ENCODE results near the gene PTPRN2.
"Not testable (repeated sequence)": the region's sequence is repeated elsewhere in the genome, so short reads cannot be mapped to it uniquely, and the experiment has no call there.

PTPRN2 gene

GRCh38 chr7:158390460-158390859, 197.2 kb downstream of the PTPRN2 start:
- H3K36me3 ChIP-seq (ENCODE audit: control insufficient read depth, insufficient read depth, low read length) = no peaks in the 10 kb centered on the region
- H3K27me3 ChIP-seq (ENCODE audit: control insufficient read depth, insufficient read depth, low read length) = peaks cover 4% of the 10 kb centered on the region; the same call in 1 of the 2 replicates
- H3K4me1 ChIP-seq (ENCODE audit: control insufficient read depth, insufficient read depth, low read length) = peaks cover 6% of the 10 kb centered on the region; the same call in 1 of the 2 replicates
- H3K27ac ChIP-seq (ENCODE audit: low read depth, low read length) = no peak overlapping the region
- peaks cover 6% of the 10 kb centered on the region; the same call in 1 of the 2 replicates for H3K9me3 ChIP-seq (ENCODE audit: control insufficient read depth, insufficient read depth, low read depth, low read length)
- H3K4me3 ChIP-seq (ENCODE audit: low read depth, low read length) = no peak overlapping the region
- H3K9ac ChIP-seq (ENCODE audit: low read length) = no peak overlapping the region

DNA sequence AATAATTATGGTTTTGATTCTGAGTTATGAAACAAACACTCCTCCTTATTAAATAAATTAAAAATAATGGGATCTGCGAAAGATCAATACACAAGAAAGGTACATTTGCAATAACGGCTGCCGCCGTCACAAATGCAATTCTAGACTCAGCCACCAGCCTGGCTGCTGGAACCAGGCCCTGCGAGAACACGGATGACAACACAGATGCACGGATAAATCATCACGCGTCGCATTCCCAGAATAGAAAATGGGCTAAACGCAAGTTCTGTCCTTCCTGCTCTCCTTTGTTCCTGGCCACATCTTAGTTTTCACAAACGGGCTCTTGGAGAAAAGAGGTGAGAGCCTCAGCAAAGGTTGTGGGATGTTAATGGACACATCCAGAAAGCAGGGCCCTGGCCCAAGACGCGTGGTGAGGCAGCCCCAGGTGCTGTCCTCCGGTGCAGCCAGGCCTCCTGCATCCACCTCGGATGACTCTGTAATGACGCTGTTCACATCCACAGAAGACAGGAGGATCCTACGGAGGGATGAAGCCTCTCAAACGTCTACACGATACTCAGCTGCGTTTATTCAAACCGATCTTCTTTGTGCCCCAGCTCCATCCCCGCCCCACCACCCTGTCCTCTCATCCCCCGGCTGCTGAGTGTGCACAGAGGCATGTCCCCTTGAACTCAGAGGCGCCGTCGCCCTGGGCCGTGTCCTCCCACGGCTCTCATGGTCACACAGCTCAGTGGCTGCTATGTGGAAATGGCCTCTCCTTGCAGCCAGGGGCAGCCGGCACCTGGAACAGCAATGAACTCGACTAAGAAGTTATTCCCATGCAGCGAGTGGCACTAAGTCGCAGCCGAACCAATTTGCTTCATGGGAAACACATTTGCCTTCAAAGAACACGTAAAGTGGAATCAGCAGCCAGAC, 197.9 kb downstream of the PTPRN2 start:
- Histone ChIP-seq H3K27ac (ENCODE audit: low read depth, low read length) (no peak overlapping the region), H3K4me3 (ENCODE audit: low read depth, low read length) (no peak overlapping the region), H3K9ac (ENCODE audit: low read length) (no peak overlapping the region), H3K36me3 (ENCODE audit: control insufficient read depth, insufficient read depth, low read length) (no peaks in the 10 kb centered on the region), H3K9me3 (ENCODE audit: control insufficient read depth, insufficient read depth, low read depth, low read length) (peaks cover 6% of the 10 kb centered on the region; the same call in 1 of the 2 replicates), H3K27me3 (ENCODE audit: control insufficient read depth, insufficient read depth, low read length) (peaks cover 4% of the 10 kb centered on the region; the same call in 1 of the 2 replicates), H3K4me1 (ENCODE audit: control insufficient read depth, insufficient read depth, low read length) (peaks cover 6% of the 10 kb centered on the region; the same call in 1 of the 2 replicates)

DNA sequence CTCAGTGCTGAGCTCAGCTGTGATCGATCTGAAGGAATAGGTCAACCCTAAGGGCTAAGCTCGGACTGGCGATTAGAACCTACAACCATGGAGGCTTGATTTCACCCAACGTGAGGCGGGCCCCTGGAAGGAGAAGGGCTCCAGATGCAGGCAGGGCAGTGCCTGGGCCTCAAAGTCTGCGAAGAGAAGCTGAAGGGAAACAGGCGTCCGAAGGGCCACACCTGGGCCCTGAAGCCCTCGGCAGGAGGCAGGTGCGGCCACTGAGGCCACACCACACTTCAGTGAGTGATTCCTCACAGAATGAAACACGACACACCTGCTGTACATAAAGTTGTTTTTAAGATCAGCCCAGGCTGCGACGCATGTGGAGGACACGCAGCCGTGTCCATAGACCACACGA, 198.7 kb downstream of the PTPRN2 start:
- Histone ChIP-seq H3K27me3 (ENCODE audit: control insufficient read depth, insufficient read depth, low read length) (no peaks in the 10 kb centered on the region), H3K9me3 (ENCODE audit: control insufficient read depth, insufficient read depth, low read depth, low read length) (peaks cover 7% of the 10 kb centered on the region; the same call in 1 of the 2 replicates), H3K9ac (ENCODE audit: low read length) (no peak overlapping the region), H3K27ac (ENCODE audit: low read depth, low read length) (no peak overlapping the region), H3K4me3 (ENCODE audit: low read depth, low read length) (no peak overlapping the region), H3K4me1 (ENCODE audit: control insufficient read depth, insufficient read depth, low read length) (peaks cover 6% of the 10 kb centered on the region; the same call in 1 of the 2 replicates), H3K36me3 (ENCODE audit: control insufficient read depth, insufficient read depth, low read length) (no peaks in the 10 kb centered on the region)

DNA sequence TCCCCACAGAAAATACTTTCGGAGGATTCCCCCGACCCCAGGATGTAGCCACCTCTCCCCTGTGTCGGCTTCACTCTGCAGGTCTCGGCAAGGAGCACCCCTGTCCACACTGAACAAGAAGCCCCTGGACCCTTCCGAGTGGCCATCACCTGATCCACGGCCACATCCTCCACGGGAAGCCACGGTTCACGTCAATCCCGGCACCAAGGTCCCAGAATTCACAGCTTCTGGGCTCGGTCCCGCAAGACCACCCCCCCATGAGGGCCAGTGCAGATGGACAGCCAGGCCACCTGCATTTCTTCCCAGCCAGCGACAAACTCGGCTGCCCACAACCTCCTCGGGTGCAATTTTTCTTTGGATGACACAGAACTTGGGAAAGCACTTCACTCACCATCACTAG, 199.6 kb downstream of the PTPRN2 start:
- no peak overlapping the region for H3K9ac ChIP-seq (ENCODE audit: low read length)
- H3K4me1 ChIP-seq (ENCODE audit: control insufficient read depth, insufficient read depth, low read length) = peaks cover 6% of the 10 kb centered on the region; the same call in 1 of the 2 replicates
- H3K27me3 ChIP-seq (ENCODE audit: control insufficient read depth, insufficient read depth, low read length) = no peaks in the 10 kb centered on the region
- no peaks in the 10 kb centered on the region for H3K36me3 ChIP-seq (ENCODE audit: control insufficient read depth, insufficient read depth, low read length)
- H3K4me3 ChIP-seq (ENCODE audit: low read depth, low read length) = no peak overlapping the region
- no peak overlapping the region for H3K27ac ChIP-seq (ENCODE audit: low read depth, low read length)
- peaks cover 10% of the 10 kb centered on the region; the same call in 1 of the 2 replicates for H3K9me3 ChIP-seq (ENCODE audit: control insufficient read depth, insufficient read depth, low read depth, low read length)

DNA sequence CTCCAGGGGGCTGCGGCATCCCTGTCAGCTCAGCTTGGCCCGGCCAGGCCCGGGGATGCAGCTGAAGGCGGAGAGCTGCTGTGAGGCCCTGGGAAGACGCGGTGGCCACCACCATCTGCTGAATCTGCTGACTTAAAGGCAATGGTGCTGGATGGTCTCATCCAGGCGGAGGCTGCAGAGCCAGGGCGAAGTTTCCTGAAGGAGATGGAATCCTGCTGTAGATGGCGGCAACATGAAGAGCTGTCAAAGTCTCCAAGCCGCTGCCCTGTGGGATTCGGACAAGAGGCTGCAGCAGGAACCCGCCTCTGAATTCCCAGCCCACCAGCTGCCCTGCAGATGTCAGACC, 200.1 kb downstream of the PTPRN2 start:
- H3K4me3 ChIP-seq (ENCODE audit: low read depth, low read length) = no peak overlapping the region
- H3K27ac ChIP-seq (ENCODE audit: low read depth, low read length) = no peak overlapping the region
- peaks cover 12% of the 10 kb centered on the region; the same call in 1 of the 2 replicates for H3K9me3 ChIP-seq (ENCODE audit: control insufficient read depth, insufficient read depth, low read depth, low read length)
- no peak overlapping the region for H3K9ac ChIP-seq (ENCODE audit: low read length)
- peaks cover 6% of the 10 kb centered on the region; the same call in 1 of the 2 replicates for H3K4me1 ChIP-seq (ENCODE audit: control insufficient read depth, insufficient read depth, low read length)
- no peaks in the 10 kb centered on the region for H3K36me3 ChIP-seq (ENCODE audit: control insufficient read depth, insufficient read depth, low read length)
- no peaks in the 10 kb centered on the region for H3K27me3 ChIP-seq (ENCODE audit: control insufficient read depth, insufficient read depth, low read length)

- Histone ChIP-seq H3K27ac (ENCODE audit: low read depth, low read length) (no peak overlapping the region), H3K9ac (ENCODE audit: low read length) (no peak overlapping the region), H3K27me3 (ENCODE audit: control insufficient read depth, insufficient read depth, low read length) (no peaks in the 10 kb centered on the region), H3K4me1 (ENCODE audit: control insufficient read depth, insufficient read depth, low read length) (peaks cover 6% of the 10 kb centered on the region; the same call in 1 of the 2 replicates), H3K36me3 (ENCODE audit: control insufficient read depth, insufficient read depth, low read length) (no peaks in the 10 kb centered on the region), H3K4me3 (ENCODE audit: low read depth, low read length) (no peak overlapping the region), H3K9me3 (ENCODE audit: control insufficient read depth, insufficient read depth, low read depth, low read length) (peaks cover 17% of the 10 kb centered on the region; the same call in 1 of the 2 replicates)
Observed at GRCh38 chr7:158386866-158387545, 200.6 kb downstream of the PTPRN2 start.

GRCh38 chr7:158386355-158386618, 201.3 kb downstream of the PTPRN2 start:
- Histone ChIP-seq H3K9me3 (ENCODE audit: control insufficient read depth, insufficient read depth, low read depth, low read length) (peaks cover 21% of the 10 kb centered on the region), H3K4me3 (ENCODE audit: low read depth, low read length) (no peak overlapping the region), H3K27ac (ENCODE audit: low read depth, low read length) (no peak overlapping the region), H3K9ac (ENCODE audit: low read length) (no peak overlapping the region), H3K4me1 (ENCODE audit: control insufficient read depth, insufficient read depth, low read length) (peaks cover 6% of the 10 kb centered on the region; the same call in 1 of the 2 replicates), H3K27me3 (ENCODE audit: control insufficient read depth, insufficient read depth, low read length) (no peaks in the 10 kb centered on the region), H3K36me3 (ENCODE audit: control insufficient read depth, insufficient read depth, low read length) (no peaks in the 10 kb centered on the region)

DNA sequence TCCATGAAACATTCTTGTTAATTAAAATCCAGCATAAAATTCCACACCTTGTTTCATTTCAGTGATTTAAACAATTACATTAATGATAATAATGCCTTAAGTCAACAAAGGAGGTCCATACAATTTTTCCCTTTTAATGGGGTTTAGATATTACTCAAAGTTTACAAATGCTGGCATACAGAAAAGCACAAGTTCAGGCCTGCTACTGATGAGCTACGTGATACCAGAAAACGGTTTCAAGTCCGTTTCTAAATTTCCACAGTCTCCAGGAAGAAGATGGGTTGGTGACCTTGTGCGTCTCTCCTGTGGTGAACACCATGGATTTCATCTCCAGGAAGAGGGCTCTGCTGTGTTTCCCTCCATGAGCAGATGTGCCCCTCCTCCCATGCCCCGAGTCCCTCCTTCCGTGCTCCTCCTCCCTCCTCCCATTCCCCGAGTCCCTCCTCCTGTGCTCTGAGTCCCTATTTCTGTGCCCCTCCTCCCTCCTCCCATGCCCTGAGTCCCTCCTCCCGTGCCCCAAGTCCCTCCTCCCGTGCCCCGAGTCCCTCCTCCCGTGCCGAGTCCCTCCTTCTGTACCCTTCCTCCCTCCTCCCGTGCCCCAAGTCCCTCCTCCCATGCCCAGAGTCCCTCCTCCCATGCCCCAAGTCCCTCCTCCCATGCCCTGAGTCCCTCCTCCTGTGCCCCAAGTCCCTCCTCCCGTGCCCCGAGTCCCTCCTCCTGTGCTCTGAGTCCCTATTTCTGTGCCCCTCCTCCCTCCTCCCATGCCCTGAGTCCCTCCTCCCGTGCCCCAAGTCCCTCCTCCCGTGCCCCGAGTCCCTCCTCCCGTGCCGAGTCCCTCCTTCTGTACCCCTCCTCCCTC, 201.9 kb downstream of the PTPRN2 start:
- not testable (repeated sequence) for H3K27ac ChIP-seq (ENCODE audit: low read depth, low read length); H3K27me3 ChIP-seq (ENCODE audit: control insufficient read depth, insufficient read depth, low read length); H3K36me3 ChIP-seq (ENCODE audit: control insufficient read depth, insufficient read depth, low read length); H3K4me1 ChIP-seq (ENCODE audit: control insufficient read depth, insufficient read depth, low read length); H3K9ac ChIP-seq (ENCODE audit: low read length); H3K4me3 ChIP-seq (ENCODE audit: low read depth, low read length)
- peaks cover 20% of the 10 kb centered on the region for H3K9me3 ChIP-seq (ENCODE audit: control insufficient read depth, insufficient read depth, low read depth, low read length)

- peaks cover 6% of the 10 kb centered on the region; the same call in 1 of the 2 replicates for H3K4me1 ChIP-seq (ENCODE audit: control insufficient read depth, insufficient read depth, low read length)
- no peaks in the 10 kb centered on the region for H3K36me3 ChIP-seq (ENCODE audit: control insufficient read depth, insufficient read depth, low read length)
- H3K9ac ChIP-seq (ENCODE audit: low read length) = no peak overlapping the region
- peaks cover 22% of the 10 kb centered on the region for H3K9me3 ChIP-seq (ENCODE audit: control insufficient read depth, insufficient read depth, low read depth, low read length)
- no peak overlapping the region for H3K27ac ChIP-seq (ENCODE audit: low read depth, low read length)
- no peaks in the 10 kb centered on the region for H3K27me3 ChIP-seq (ENCODE audit: control insufficient read depth, insufficient read depth, low read length)
- H3K4me3 ChIP-seq (ENCODE audit: low read depth, low read length) = no peak overlapping the region
Observed at GRCh38 chr7:158384746-158385145, 202.9 kb downstream of the PTPRN2 start.

DNA sequence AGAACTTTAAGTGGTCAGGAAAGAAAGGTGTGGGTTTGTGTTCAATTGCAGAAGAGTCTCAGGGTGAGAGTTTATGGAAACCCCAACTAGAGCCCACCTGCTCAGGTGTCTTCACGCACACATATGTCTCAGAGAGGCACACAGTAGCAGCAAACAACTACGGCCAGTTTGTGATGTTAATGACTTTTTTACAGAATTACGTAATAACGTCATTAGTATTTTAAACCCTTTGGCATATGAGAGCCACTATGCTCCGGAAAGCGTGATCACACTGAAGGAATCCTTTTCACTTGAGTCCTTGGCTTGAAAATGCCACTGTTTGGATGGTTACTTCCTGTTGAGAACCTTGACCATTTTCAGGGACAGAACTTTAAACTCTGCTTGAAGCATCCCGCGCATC, 204.0 kb downstream of the PTPRN2 start:
- no peak overlapping the region for H3K9ac ChIP-seq (ENCODE audit: low read length)
- no peak overlapping the region for H3K4me3 ChIP-seq (ENCODE audit: low read depth, low read length)
- no peaks in the 10 kb centered on the region for H3K36me3 ChIP-seq (ENCODE audit: control insufficient read depth, insufficient read depth, low read length)
- H3K4me1 ChIP-seq (ENCODE audit: control insufficient read depth, insufficient read depth, low read length) = peaks cover 6% of the 10 kb centered on the region; the same call in 1 of the 2 replicates
- no peak overlapping the region for H3K27ac ChIP-seq (ENCODE audit: low read depth, low read length)
- peaks cover 32% of the 10 kb centered on the region for H3K9me3 ChIP-seq (ENCODE audit: control insufficient read depth, insufficient read depth, low read depth, low read length)
- H3K27me3 ChIP-seq (ENCODE audit: control insufficient read depth, insufficient read depth, low read length) = no peaks in the 10 kb centered on the region
